Stimulated activated CD8-positive, alpha-beta memory T cell treated with anti-CD3 and anti-CD28 coated beads, Interleukin-15, amount 100 ng/mL, for 4 hours (primary cell): Measurements from ENCODE around the gene PRKCE.

Experiments
- DNase-seq, 2 donors: peaks; one replicate each; pipeline ENCODE4 v3.0.0-alpha.2; 2020; ENCODE audit warnings: low read depth in 2 of 2

PRKCE gene

DNA sequence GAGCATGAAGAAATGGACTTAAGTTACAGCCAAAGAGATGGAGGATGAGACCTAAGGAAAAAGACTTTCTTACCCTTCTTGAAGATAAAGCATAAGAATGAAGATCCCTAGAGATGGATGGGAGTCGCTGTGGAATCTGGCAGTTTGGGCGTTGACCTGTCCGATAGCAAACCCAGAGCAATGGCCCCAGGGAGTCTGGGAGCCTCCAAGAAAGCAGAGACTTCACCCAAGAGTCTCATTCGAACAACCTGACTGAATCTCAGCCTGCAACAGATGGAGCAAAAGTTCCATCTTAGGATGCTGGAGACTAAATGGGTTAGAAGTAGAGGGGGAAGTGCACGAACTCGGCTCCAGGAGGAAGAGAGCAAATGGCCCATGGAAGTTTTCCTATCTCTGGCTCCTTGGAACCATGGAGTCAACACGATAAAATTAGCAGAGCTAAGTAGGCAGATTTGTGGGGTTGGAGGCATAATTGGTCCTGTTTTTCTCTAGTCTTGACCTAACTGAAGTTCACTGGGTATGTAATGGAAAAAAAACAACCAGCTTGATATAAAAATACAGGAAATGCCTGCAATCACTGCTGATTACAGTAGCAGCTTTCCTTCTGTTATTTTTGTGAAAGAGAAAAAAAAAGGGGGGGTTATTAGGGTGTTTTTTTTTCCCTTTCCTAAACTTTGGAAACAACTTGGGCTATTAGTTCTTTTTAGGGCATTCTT is 467.3 kb downstream of the PRKCE start:
- DNase-seq, result no peak

DNA sequence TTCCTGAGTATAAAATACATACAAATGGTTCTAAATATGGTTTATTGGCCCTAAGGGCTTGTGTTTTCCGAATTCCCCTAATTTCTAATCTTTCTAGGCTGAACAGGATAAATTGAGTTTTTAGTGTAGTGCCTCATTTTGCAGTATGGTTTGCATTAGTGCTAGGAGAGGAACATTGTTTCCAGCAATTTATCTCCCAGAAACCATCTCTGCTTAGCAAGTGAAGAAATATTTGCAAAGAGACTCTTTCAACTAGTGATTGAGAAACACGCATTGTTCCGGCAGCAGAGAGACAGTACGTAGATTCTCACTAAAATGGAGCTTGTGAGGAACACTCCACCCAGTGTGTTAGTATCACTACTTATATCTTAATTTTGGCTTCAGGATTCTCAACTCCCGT is 468.0 kb downstream of the PRKCE start:
- DNase-seq, result no peak

DNA sequence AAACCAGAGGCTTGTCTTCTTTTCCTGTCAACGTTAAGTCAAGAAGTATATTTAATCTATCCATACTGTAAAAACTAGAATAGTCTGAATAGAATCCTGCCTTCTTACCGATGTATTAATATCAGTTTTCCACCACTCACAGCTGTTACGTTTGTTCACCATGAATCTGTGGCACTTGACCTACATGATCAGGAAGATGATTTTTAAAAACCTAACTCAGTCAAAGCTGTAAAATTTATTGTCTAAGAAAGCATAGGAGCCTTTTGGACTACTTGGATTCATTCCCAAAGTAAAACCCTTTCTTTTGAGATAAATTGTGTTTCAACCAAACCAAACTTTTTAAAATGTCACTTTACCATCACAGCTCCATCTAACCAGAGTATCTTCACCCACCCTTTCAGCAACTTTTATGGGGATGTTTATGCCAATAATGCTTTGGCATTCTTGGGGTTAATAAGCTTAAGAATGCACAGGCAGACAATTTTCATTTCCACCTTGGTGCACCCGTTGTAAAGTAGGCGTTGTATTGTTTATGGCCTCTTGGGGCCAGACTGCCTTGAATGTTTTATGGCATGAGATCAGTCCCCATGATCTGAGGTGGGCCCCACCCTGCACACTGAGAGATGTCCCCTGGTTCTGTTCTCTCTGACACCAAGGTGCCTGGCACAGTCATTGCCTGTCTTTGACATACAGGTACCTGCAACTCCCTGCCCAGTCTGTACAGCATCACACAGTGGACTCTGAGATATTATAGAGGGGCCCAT is 469.5 kb downstream of the PRKCE start:
- DNase-seq, result no peak

DNA sequence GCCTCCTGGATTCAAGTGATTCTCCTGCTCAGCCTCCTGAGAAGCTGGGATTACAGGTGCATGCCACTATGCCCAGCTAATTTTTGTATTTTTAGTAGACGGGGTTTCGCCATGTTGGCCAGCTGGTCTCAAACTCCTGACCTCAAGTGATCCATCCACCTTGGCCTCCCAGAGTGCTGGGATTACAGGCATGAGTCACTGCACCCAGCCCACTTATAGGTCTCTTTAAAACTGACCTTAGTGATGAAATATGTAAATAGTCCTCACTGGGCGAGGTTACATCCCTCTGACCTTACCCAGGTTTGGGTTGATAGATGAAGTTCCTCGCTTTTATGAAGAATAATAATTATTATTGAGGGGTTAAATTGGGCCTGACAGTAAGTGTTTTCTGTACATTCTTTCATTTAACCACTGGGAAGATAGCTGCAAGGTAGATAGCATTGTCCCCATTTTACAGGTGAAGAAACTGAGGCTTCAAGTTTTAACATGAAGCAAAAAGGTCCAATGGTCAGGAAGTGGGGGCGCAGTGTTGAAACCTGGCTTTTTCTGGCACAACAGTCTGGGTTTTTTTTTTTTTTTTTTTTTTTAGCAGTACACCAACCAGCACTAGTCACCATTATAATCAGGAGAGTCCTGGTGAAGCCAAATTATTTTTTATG is 471.0 kb downstream of the PRKCE start:
- no peak for DNase-seq

DNA sequence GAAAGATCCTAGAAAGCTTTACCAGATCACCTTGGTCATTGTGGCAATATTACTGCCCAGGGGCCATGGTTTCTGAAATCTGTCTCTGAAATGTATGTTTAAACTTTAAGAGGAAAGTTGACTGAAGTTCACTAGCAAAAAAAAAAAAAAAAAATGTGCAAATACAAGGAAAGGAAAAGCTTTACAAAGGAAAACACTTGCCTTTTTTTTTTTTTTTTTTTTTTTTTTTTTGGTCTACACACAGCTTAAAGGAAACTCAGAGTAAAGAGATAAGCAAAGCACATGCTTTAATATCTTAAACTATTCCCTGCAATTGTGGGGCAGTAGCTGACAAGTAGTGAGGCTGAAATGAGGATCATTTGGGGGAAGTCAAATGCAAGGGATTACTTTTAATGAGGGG is 471.5 kb downstream of the PRKCE start:
- DNase-seq, result no peak

DNA sequence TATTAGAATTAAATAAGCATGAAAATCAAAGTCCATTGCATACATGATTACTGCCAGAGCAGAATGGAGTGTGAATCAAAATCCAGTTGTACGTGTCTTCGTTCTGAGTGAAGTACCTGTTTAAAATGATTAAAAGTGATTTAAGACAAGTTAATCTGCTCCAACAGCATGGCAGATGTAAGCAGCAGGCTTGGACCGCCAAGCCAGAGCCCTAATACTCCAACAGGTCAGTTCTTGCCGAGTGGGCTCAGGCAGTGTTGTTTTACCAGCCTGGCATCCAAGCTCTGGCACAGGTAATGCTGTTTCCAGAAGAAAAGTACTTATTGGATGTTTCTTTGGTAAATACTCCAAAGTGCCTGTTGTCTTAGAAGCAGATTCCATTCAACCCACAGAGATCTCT is 474.3 kb downstream of the PRKCE start:
- DNase-seq, result no peak

DNA sequence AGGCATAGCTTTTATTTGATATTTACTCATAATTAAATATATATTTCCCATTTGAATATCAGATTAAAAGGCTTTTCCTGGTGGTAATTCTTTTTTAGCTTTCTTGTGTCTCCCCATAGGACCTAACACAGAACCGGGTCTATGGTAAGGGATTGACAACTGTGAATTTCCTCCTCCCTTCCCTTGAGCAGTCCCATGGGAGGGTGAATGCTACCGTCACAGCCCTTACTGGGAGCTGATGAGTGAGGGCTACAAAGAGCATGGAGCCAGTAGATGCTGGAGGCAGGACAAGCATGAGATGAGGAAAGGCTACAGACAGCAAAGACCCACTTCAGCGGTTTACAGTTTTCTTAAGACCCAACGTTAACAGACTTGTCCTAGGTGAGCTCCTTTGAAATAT is 475.1 kb downstream of the PRKCE start:
- DNase-seq, result no peak

DNA sequence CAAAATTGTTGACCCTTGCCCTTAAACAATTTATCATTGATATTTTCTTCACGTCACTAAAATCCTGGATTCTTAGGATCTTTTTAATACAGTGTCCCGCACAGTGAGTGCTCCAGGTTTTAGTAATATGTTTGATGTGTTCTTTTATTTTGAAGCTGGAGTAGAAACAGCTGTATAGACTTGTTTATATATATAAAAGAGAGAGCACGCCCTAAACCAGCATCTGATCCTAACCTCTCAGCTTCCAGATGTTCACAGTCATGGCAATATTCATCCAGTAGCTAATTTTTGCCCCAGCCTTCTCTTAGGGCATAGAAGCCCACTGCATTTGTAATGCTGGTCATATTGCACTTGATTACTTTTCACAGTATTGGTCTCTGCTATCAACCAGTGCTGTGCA is 475.7 kb downstream of the PRKCE start:
- DNase-seq, result no peak

DNA sequence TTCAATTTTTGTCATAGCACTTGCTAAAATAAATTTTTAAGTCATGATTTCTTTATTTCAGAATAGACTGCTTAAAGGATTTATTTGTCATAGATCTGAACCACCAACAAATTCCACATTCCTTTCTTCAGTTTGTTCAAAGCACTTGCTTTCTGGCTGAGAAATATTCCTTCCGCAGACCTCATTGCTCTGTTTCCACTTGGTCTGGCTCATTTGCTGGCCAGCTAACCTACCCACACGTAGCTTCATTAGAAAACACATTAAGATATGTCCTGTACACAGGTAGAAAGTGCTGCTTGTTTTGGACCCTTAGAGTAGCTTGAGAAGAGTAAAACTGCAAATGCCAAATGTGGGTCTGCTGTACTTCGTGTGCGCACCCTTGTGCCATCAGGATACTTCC is 479.0 kb downstream of the PRKCE start:
- DNase-seq, result no peak

DNA sequence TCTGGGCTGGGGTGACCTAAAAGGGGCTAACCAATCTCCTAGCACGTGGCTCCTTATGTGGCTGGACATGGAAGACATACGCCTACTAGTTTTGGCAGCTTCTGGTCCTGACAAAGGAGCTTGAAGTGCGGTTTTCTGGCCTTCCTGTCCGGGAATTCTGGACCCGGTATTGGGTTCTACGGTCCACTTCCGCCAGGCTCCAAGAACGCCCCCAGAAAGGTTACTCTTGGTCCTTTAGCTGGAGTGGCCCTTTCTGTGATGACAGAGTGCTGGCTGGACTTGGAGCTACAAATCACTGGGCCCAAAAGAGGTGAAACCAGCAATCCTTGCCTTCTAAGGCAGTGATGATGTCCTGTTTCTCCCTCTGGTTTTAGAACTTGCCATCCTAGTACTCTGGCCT is 481.5 kb downstream of the PRKCE start:
- no peak for DNase-seq

DNA sequence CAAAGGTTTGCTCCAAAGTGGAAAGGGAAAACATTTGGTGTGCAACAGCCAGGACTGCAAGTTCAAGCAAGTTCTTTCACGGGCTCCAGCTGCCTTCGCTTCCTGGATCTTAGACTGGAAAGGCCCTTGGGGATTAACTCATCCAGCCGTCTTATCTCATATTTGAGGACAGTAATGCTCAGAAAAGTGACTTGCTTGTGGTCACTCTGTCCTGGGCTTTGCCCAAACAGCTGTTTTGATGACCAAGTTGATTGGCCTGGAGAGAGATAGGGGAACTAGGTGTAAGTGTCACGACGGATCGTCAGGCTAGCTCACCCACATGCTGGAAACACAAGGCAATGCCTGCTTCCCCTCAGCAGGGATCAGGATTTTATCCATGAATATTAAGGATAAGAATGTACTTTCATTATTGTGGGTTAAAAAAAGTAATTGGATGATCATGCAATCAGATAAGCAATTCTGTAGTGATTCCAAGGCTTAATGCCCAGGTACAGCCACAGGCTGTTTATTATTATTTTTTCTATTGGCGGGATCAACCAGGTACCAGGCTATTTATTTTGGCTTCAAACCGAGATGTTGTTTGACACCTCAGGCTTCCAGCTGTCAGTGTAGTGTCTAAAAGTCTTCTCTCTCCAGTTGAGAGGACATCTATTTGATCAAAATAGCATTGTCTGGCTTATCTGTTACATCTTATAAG is 483.2 kb downstream of the PRKCE start:
- DNase-seq, result no peak

DNA sequence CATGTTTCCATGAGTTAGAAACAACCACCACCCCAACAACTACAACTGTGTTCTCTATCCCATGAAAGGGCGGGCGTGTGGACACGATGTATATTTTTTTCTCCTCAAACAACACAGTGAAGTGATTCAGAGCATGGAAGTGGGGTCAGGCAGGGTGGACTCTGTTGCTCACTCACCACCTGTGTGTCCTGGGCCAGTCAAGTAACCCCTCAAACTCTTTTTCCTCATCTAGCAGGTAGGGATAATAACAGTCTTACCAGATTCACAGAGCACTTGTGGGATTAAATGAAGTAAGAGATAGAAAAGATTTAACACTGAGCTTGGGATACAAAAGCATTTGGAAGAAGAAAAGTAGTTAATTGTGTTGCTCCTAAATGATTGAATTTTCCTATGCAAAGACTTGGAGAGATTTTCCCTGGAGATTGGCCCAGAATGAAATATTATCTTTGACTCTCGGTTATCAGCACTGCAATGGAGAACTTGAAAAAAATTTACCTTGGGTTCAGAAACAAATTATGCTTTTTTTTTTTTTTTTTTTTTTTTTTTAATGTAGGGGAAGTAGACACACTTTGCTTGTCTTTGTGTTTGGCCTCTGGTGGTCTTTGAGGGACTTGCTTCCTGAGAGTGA is 483.9 kb downstream of the PRKCE start:
- no peak for DNase-seq

DNA sequence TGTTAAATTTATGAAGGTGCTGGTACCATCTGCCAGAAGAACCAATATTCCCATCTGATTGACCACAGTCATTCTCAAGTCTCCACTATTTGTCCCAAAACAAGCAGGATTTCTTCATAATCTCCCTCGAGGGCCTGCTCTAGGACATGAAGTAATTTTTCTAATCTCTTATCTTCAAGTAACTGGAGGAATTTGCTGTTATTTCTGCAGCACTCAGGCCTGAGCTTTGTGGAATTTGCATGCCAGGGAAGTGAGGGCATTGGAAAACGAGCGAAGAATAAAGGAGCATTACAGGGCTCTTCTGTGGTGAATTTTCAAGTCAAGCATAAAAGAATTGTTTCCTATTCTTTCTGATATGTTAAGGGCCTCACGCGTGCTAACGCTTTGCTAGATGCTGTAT is 484.5 kb downstream of the PRKCE start:
- DNase-seq, result no peak

DNA sequence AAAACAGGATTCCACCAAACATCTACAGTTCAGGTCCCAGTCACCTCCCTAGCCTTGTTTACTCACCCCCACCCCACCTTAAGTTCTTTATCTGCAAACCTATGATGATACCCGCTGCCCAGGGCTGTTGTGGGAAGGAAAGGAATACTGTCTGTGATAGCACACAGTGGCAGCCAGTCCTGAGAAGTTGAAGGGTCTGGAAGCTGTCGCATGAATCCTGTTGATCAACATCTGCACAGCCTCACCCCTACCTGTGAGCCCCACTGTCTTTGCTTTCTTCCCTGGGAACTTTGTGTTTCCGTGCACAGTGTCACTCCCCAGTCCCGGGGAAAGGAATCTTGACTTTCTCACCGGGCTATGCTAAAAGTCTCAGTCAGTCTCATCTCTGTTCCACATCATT is 485.0 kb downstream of the PRKCE start:
- no peak for DNase-seq

DNA sequence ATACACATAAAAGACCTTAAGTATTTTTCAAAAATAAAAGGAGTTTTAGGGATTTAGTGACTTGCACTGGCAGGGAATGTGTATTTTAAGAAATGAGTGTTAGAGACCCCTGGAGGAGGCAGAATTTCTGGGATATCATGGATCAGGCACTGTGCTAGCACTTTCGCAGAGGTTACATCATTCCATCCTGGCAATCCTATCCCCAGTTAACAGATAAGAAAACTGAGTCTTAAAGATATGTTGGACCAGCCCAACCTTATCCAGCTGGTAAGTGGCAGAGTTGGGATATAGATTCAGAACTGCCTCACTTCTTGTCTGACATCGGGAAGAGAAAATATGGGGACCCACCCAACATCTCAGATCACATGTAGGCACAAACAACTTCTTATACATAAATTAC is 485.5 kb downstream of the PRKCE start:
- no peak for DNase-seq

DNA sequence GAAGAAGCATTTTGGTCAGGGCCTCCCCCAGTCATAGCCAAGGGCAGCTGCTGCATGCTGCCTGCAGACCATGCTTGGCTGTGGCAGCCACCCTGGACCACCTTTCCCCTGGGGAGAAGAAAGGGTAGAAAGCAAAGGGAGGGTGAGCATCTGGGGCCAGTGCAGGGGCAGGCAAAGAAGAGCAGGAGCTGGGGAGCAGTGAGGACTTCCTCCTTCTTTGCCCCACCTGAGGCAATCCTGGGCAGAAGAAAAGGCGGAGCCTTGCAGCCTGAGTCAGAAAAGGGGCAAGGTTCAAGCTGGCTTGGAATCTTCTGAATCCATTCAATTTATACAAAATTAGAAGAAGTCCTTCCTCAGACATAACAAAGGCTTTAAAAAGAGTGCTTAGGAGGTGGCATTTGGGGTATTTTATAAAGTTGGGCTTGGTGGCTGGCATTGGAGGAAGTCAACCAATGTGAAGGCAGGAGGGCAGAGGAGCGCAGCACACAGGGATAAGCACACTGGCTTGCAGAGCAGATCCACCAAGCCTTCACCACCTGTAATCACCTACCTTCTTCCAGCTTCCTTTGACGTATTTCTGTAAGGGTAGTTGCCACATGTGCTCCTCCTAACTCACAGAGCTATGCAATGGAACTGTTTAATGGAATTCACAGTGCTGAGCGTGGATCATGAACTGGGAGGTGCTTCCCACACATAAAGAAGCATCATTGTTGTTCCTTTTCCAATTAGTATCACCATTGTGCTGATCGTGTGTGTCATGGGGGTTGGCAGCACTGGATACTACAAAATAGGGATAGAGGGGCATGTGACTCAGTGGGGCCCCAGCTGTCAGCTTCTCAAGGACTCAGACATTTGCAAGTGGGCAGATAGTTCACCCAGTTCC is 491.3 kb downstream of the PRKCE start:
- no peak for DNase-seq

DNA sequence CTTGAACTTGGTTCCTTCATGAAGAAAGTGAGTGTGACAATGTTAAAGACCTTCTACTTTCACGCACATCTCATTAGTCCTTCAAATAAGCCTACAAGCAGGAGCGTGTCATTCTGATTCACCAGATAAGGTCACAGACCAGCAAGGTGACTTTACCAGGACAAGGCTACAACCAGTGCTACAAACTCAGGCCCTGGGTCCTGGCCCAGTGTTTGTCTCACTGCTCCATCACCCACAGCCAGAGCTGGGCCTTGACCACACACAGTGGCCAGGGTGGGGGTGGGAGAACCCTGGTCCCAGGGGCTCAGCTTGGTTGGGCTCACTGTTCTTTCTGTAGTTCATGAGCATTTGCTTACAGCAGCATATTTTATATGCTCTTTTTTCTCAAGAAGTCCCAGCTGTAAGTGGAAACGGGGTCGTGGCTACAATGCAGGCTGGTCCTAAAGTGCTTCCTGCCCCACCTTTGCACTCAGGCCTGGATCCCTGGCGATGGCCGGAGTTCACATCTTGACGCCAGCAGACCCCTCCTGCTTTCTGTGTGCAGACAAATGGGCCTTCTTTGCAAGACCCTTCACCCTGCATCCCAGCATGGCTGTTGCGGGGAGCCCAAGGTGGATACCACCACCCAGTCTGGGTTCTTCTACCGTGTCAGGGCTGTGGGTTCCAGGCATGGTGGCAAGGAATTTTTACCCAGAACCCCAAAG is 492.1 kb downstream of the PRKCE start:
- DNase-seq, result no peak

DNA sequence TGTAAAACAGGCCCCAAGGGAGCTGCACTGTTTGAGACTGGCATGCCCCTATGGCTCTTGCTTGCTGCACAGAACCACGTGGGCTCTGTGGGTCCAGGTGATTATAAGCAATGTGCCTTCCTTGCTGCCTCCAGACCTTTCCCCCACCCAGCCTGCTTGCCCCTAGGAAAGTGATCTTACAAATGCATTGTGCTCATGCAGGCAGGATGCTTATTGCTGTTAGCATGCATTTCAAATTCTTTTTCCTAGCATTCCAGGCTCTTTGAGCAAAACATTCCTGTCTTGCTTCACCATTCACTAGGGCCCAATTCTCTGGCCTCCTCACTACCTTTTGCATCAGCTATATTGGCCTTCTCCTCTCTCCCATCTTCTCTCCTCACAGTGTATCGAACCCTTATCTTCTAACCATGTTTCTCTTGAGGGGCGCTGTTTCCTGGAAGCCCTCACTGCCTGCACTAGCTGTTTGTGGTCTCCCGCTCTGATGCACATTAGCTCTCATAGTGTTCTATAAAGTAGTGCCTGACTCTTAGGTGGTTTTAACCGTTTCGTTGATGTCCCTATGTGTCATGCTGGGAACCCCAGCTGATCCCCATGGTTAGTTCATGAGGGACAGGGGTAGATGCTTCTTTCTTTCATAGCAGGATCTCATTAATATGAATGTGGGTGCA is 492.8 kb downstream of the PRKCE start:
- no peak for DNase-seq

DNA sequence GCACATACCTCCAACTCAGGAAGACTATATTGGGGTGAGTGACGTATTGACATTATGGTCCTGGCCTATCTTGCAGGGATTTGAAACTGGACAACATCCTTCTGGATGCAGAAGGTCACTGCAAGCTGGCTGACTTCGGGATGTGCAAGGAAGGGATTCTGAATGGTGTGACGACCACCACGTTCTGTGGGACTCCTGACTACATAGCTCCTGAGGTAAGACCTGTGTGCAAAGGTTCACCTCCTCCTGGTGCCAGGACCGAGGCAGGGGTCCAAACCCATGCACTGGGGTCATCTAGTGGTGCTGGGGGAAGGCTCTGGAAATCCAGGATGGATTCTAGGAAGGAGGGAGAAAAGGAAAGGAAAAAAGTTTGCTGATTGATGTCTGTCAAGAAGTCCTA is 493.5 kb downstream of the PRKCE start:
- DNase-seq, result no peak

DNA sequence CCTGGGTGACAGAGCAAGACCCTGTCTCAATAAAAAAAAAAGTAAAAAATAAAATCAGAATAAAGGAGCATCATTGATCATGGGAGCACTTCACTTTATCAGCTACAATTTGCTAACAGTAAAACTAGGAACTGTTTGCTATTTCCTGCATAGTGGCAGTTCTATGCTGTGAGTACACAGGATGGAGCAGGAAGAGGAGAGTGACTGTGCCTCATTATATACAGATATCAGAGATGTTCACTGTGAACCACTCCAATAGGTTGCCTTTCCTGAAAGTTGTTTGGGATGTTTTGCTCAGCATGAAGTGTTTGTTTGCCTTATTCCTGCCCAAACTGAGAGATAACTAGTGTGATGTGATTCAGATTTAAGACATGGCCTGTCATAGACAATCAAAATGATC is 494.4 kb downstream of the PRKCE start:
- DNase-seq, result no peak
